BLaER1 (cell line): Measurements from ENCODE around the gene TRPV3.
"Not testable (repeated sequence)": the region's sequence is repeated elsewhere in the genome, so short reads cannot be mapped to it uniquely, and the experiment has no call there.

Experiments used
- H3K27ac ChIP-seq: shearing (Covaris generic); formaldehyde crosslinking; 2 replicates; pipeline ENCODE4 v1.8.1; 2022
- H3K27me3 ChIP-seq: shearing (Covaris generic); formaldehyde crosslinking; 2 replicates; pipeline ENCODE4 v1.8.1; 2022
- H3K36me3 ChIP-seq: shearing (Covaris generic); formaldehyde crosslinking; 2 replicates; pipeline ENCODE4 v1.8.1; 2022
- H3K4me1 ChIP-seq: shearing (Covaris generic); formaldehyde crosslinking; 2 replicates; pipeline ENCODE4 v1.8.1; 2022
- H3K4me2 ChIP-seq: shearing (Covaris generic); formaldehyde crosslinking; 2 replicates; pipeline ENCODE4 v1.8.1; 2022
- H3K4me3 ChIP-seq: shearing (Covaris generic); formaldehyde crosslinking; 2 replicates; pipeline ENCODE4 v1.8.1; 2022
- H3K9ac ChIP-seq: shearing (Covaris generic); formaldehyde crosslinking; 2 replicates; pipeline ENCODE4 v1.8.1; 2022
- H3K9me3 ChIP-seq: shearing (Covaris generic); formaldehyde crosslinking; 2 replicates; pipeline ENCODE4 v1.8.1; 2022
- H4K20me1 ChIP-seq: shearing (Covaris generic); formaldehyde crosslinking; 2 replicates; pipeline ENCODE4 v1.8.1; 2022
- Cebpa-rat ChIP-seq: shearing (Covaris generic); IDR thresholded peaks from 2 replicates; pipeline ENCODE4 v1.8.1; 2022

TRPV3 gene

GRCh38 chr17:3528403-3528851 lies 29.2 kb downstream of the TRPV3 start:
- TF ChIP-seq Cebpa-rat = no peak
- no peaks in the 10 kb centered on the region for H4K20me1 ChIP-seq
- peaks cover 20% of the 10 kb centered on the region; the same call in 1 of the 2 replicates for H3K4me1 ChIP-seq
- H3K27ac ChIP-seq = no peak overlapping the region
- no peaks in the 10 kb centered on the region for H3K27me3 ChIP-seq
- no peak overlapping the region for H3K9ac ChIP-seq
- no peak overlapping the region for H3K4me3 ChIP-seq
- no peak overlapping the region for H3K4me2 ChIP-seq
- no peaks in the 10 kb centered on the region for H3K9me3 ChIP-seq
- no peaks in the 10 kb centered on the region for H3K36me3 ChIP-seq

GRCh38 chr17:3527896-3528295 lies 29.7 kb downstream of the TRPV3 start:
- Histone ChIP-seq H3K9ac (no peak overlapping the region), H3K4me1 (peaks cover 19% of the 10 kb centered on the region; the same call in 1 of the 2 replicates), H3K9me3 (no peaks in the 10 kb centered on the region), H3K27ac (no peak overlapping the region), H3K4me3 (no peak overlapping the region), H4K20me1 (no peaks in the 10 kb centered on the region), H3K4me2 (no peak overlapping the region), H3K36me3 (no peaks in the 10 kb centered on the region), H3K27me3 (no peaks in the 10 kb centered on the region)
- TF ChIP-seq Cebpa-rat = no peak

GRCh38 chr17:3527468-3527867 lies 30.1 kb downstream of the TRPV3 start:
- Histone ChIP-seq H3K4me1 (peaks cover 14% of the 10 kb centered on the region; the same call in 1 of the 2 replicates), H3K27me3 (no peaks in the 10 kb centered on the region), H3K9ac (no peak overlapping the region), H3K27ac (no peak overlapping the region), H4K20me1 (no peaks in the 10 kb centered on the region), H3K4me2 (no peak overlapping the region), H3K4me3 (no peak overlapping the region), H3K36me3 (no peaks in the 10 kb centered on the region), H3K9me3 (no peaks in the 10 kb centered on the region)
- TF ChIP-seq Cebpa-rat = no peak

- Histone ChIP-seq H3K9me3 (no peaks in the 10 kb centered on the region), H3K4me2 (no peak overlapping the region), H3K36me3 (no peaks in the 10 kb centered on the region), H3K9ac (no peak overlapping the region), H3K27ac (no peak overlapping the region), H3K4me1 (peaks cover 10% of the 10 kb centered on the region; the same call in 1 of the 2 replicates), H3K27me3 (no peaks in the 10 kb centered on the region), H4K20me1 (no peaks in the 10 kb centered on the region), H3K4me3 (no peak overlapping the region)
- TF ChIP-seq Cebpa-rat = no peak
These were observed 30.6 kb downstream of the TRPV3 start for GRCh38 chr17:3526971-3527370.

- H4K20me1 ChIP-seq = no peaks in the 10 kb centered on the region
- H3K9ac ChIP-seq = no peak overlapping the region
- no peak for TF ChIP-seq Cebpa-rat
- H3K36me3 ChIP-seq = no peaks in the 10 kb centered on the region
- H3K4me2 ChIP-seq = no peak overlapping the region
- H3K4me3 ChIP-seq = no peak overlapping the region
- no peak overlapping the region for H3K27ac ChIP-seq
- no peaks in the 10 kb centered on the region for H3K9me3 ChIP-seq
- peaks cover 5% of the 10 kb centered on the region; the same call in 1 of the 2 replicates for H3K4me1 ChIP-seq
- H3K27me3 ChIP-seq = no peaks in the 10 kb centered on the region
These were observed 31.1 kb downstream of the TRPV3 start for GRCh38 chr17:3526491-3526890.

- Histone ChIP-seq H3K4me2 (no peak overlapping the region), H3K4me1 (no peaks in the 10 kb centered on the region), H3K9ac (no peak overlapping the region), H3K4me3 (no peak overlapping the region), H3K36me3 (no peaks in the 10 kb centered on the region), H3K27ac (no peak overlapping the region), H3K27me3 (no peaks in the 10 kb centered on the region), H3K9me3 (no peaks in the 10 kb centered on the region), H4K20me1 (no peaks in the 10 kb centered on the region)
- no peak for TF ChIP-seq Cebpa-rat
These were observed 33.6 kb downstream of the TRPV3 start for GRCh38 chr17:3524024-3524423.

GRCh38 chr17:3519472-3519871 lies 38.1 kb downstream of the TRPV3 start:
- H3K27me3 ChIP-seq, H3K4me3 ChIP-seq, H3K27ac ChIP-seq, H3K9me3 ChIP-seq, H3K4me2 ChIP-seq, H4K20me1 ChIP-seq, H3K9ac ChIP-seq, H3K36me3 ChIP-seq, H3K4me1 ChIP-seq: not testable (repeated sequence)

- H3K4me2 ChIP-seq = no peak overlapping the region
- H3K4me3 ChIP-seq = no peak overlapping the region
- H3K9ac ChIP-seq = no peak overlapping the region
- no peak overlapping the region for H3K27ac ChIP-seq
- H3K9me3 ChIP-seq = no peaks in the 10 kb centered on the region
- 0 out of 2 replicates have a peak, but pooled peaks cover 6% of the 10 kb centered on the region for H3K4me1 ChIP-seq
- no peaks in the 10 kb centered on the region for H4K20me1 ChIP-seq
- H3K27me3 ChIP-seq = no peaks in the 10 kb centered on the region
- H3K36me3 ChIP-seq = no peaks in the 10 kb centered on the region
- no peak for TF ChIP-seq Cebpa-rat
These were observed 42.7 kb downstream of the TRPV3 start for GRCh38 chr17:3514873-3515272.

GRCh38 chr17:3514167-3514566 lies 43.4 kb downstream of the TRPV3 start:
- not testable (repeated sequence) for H3K9me3 ChIP-seq, H3K27ac ChIP-seq, H3K4me1 ChIP-seq, H3K4me2 ChIP-seq, H3K4me3 ChIP-seq, H3K36me3 ChIP-seq, H3K27me3 ChIP-seq, H4K20me1 ChIP-seq, H3K9ac ChIP-seq

- Histone ChIP-seq H3K27me3 (no peaks in the 10 kb centered on the region), H3K9me3 (no peaks in the 10 kb centered on the region), H3K9ac (no peak overlapping the region), H3K27ac (no peak overlapping the region), H3K36me3 (no peaks in the 10 kb centered on the region), H3K4me3 (no peak overlapping the region), H3K4me2 (no peak overlapping the region), H3K4me1 (0 out of 2 replicates have a peak, but pooled peaks cover 6% of the 10 kb centered on the region), H4K20me1 (no peaks in the 10 kb centered on the region)
- no peak for TF ChIP-seq Cebpa-rat
These were observed 44.1 kb downstream of the TRPV3 start for GRCh38 chr17:3513305-3514035.
